CD4-positive, alpha-beta T cell treated with Interleukin-1 beta for 1 hour (primary cell): ENCODE measurements around the gene CASP6.

Source experiments
- DNase-seq, 2 donors: peaks; one replicate each; pipeline ENCODE4 v3.0.0-alpha.2; 2020 to 2022

The CASP6 gene

DNA sequence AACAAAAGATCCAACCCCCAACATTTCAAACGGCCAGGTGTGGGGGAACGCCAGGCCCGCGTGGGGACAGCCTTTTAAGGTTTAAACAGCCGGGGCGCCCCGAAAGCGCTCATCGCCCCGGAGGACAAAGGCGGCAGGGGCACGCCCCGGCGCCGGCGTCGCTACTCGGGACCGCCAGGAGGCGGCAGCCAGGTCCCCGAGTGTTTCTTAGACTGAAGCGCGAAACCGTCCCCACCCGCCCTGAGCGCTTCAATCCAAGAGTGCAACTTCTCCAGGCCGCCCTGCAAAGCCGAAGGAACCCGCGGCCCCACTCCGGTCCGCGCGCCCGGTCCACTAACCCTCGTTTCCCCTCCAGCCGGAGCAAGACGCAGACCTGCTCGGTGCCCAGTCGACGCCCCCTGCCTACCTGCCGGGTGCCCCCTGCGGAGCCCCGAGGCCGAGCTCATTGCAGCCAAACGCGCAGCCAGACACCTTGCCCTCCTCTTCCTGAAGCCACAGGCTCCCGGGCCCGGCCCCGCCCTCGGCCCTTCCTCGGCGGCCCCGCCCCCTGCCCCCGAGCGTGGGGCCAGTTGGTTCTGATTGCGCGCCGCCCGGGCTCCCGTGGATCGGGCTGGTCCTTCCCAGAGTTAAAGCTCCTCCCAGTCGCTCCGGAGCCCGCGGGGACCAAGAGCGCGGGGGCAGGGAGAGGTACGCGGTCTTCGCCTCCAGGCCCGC lies at the start of gene CASP6:
TSS of gene CASP6 (minus strand) at position 496 of the 714 bp plus-strand sequence. CDS start at position 446, 50 bp downstream.
- DNase-seq = peak; percentile 74 to 77

DNA sequence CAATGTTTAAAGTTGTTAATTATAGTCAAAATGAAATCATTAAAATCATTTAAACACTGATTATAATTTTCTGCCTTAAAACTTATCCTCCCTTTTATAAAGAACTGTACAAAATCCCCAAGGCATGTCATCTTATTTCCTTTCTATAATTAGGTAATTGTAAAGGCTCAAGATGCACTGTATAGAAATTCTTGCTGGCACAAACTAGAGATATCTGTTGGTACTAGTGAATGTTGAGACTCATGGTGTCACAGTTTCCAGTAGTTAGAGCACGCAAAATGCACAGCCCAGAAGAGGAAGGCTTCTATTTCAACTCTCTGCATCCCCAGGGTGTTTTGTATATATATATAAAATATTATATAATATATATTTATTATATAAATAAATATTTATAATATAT lies 49.3 kb upstream of the CASP6 start:
- DNase-seq = no peak

DNA sequence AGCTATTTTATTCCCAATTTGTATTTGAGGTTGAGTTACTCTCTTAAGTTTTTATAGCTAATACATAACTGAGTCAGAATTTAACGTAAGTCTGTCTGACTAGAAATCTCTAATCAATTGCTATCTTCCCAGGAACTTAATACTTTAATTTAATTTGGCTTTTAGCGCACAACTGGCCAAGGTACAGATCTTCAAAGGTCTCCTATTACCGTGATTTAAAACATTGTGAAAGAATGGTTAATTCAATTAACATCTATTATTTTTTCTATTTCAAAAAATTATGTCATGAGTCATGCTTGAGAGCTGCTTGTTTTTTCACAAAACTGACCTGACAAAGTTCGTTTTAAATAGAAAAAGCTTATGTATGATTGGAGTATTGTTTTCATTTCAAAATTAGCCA lies 48.6 kb upstream of the CASP6 start:
- no peak for DNase-seq

DNA sequence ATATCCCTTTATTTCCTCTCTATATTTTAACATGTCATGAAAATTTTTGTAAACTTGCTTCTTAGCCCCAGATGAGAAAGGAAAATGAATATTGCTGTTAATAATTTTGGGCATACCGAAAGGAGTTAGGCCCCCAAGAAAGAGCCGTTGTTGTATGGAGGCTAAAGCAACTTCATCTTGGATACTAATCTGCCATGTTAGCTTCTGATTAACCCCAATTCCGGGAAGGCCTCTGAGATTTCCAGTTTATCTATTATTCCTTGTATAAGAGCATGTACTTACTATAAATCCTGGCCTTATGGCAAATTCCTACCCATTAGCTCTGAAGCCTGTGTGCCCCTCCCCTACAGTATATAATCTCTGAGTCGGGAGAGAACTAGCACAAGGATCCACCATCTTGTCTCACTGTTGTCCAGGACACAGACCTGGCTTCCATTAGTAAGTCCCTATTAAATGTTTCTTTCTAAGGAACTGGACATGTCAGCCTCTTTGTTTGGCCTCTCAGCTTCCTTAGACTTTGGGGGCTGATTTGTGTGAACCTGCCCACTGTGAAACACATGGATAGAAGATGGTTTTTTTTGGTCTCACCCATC lies 47.5 kb upstream of the CASP6 start:
- no peak for DNase-seq

DNA sequence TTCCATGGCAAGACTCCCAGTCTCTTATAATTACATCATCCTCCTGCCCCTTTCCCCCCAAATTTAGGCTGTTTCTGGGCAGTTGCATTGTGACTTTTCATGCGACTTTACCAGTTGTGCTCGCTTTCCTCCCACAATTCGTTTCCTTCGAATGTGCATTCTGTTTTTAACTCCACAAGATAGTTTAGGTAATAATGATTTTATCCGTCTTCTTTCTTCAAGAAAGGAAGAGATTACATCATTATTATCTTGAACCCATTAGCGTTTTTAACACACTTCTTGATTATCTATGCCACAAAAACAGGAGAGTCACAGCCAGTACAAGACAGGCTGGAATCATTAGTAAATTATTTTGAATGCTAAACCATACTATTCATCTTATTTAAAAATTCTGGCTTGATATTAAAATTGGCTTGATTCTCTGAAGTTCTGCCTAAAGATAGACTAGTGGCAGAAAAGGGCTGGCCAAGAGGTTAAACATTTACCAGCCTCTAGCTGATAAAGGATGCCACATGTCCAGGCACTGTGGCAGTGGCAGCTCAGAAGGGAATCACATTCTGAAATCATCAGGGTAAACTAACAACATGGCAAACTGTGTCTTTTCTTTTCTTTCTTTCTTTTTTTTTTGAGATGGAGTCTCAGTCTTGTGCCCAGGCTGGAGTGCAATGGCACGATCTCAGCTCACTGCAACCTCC lies 46.3 kb upstream of the CASP6 start:
- DNase-seq = no peak

DNA sequence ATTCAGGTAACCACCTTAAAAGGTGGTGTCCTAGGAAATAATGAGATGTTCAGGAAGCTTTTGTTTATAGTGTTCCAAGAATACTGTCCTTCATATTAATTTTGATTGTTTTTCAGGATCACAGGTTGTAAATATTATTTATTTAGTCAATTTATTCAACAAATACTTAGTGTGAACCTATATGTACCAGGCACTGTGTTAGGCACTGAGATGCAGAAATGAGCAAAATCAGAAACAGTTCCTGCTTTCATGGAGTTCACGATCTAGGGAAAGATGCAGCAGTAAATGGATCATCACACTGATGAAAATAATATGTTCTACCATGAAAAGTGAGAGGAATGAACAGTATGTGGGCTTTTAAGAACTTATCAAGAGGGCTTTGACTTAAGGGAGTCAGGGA lies 44.9 kb upstream of the CASP6 start:
- no peak for DNase-seq

DNA sequence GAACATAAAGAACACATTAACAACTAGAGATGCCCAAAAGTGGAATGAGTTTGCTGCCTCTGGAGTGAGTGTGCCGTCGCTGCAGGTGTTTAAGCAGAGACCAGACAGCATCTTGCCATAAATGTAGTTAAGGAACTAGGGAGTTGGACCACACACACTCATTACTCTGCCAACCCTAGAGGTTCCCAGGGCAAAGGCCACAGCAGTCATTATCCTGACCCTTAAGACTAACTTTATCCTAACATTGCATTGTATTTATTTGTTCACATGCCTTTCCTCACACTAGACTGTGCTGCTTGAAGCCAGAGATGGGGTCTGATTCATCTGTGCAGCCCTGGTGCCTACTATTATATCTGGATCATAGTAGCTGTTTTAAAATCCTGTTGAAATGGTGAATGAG lies 43.5 kb upstream of the CASP6 start:
- no peak for DNase-seq

DNA sequence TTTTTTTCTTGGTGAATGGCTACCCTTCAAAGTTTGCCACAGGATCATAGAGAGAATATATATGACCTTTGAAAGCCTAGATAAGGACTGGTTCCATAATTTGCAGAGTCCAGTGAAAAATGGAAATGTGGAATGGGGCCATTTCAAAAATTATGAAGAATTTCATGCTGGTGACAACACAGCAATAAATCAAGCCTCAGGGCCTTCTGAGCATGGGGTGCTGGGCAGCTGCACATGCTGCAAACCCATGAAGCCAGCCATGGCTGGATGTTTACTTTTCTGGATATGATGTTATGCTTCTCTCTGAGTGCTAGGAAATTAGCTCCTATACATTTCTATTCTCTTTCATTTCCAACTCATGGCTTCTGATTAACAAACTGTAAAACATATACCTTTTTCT lies 42.6 kb upstream of the CASP6 start:
- DNase-seq = no peak

DNA sequence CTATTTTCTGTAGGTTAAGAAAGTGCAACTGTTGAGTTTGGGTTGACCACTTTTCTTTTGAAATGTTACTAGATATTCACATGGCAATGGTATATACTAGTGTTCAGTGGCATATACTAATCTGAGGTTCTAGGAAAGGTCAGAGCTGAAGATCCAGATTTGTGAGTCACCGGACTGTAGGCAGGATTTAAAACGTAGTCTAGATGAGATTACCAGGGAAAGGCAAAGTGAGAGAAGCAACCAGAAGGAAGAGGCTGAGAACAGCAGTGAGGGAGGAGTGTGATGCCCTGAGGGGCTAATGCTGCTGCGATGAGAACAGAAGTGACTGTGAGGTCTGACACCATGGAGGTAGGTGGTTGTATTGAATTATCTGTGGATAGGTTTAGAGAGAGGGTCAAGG lies 36.3 kb upstream of the CASP6 start:
- DNase-seq = no peak

DNA sequence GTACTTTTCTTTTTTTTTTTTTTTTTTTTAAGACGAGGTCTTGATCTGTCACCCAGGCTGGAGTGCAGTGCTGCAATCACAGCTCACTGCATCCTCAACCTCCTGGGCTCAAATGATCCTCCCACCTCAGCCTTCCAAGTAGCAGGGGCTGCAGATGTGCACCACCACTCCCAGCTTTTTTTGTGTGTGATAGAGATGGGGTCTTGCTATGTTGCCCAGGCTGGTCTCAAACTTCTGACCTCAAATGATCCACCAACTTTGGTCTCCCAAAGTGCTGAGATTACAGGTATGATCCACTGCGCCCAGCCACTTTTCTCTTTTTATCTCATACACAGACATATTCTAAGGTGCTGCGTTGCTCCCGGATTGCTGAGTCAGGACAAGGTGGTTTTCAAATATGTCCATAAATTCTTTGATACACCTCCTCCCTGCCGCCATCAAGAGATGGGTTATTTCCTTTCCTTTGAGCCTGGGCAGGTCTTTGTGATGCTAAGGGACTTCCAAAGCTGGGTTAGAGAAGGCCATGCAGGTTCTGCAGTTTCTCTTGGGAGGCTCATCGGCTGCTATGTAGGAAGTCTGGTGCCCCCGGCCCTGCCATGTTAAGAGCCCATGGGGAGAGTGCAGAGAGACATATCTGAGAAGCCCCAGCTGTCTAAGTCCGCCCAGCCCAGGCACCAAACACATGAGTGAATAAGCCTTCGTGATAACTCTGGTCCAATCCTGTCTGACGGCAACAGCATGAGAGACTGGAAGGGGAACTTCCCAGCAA lies 35.0 kb upstream of the CASP6 start:
- DNase-seq = no peak

DNA sequence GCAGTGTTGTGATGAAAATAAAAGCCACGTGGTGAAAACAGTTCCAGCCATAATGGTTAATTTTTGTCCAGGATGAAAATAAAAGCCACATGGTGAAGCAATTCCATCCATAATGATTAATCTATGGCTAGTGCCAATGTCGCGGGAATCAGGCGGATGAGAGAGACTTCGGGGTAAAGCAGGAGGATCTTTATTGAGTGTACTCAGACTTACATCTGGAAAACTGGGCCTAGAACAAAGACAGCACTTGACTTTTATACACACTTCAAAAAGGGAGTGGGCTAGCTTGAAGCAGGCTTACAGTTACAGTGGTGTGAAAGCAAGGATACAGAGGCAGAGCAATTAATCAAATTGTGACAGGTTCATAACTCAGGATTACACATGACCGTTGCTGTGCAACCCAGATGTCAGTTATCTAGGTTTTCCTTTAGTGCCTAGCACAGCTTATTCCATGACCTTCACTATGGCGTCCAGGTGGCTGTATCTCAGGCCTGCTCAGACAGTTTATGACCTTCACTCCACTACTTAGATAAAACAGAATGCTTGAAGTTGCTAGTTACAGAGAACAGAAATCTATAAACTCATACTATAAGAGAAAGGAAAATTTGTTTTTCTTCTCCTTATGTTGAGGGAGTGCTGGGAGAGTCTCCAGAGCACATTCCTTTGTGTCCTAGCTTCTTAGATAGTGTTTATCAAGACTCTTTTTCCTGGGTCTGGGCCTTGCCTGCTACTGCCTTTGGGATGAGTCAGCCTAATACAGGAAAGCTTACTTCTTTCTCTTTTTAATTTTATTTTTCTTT lies 32.5 kb upstream of the CASP6 start:
- no peak for DNase-seq

DNA sequence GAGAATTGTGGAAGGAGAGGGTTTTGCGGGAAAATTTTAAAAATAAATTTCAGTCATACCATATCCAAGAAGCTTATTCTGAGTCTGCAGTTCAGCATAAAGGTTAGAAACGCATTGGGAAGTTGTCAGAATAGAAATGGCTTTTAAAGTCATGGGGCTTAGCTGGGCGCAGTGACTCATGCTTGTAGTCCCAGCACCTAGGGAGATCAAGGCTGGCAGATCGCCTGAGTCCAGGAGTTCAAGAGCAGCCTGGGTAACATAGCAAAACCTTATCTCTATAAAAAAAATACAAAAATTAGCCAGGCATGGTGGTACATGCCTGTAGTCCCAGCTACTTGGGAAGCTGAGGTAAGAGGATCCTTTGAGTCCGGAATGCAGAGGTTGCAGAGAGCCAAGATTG lies 30.5 kb upstream of the CASP6 start:
- DNase-seq = no peak

DNA sequence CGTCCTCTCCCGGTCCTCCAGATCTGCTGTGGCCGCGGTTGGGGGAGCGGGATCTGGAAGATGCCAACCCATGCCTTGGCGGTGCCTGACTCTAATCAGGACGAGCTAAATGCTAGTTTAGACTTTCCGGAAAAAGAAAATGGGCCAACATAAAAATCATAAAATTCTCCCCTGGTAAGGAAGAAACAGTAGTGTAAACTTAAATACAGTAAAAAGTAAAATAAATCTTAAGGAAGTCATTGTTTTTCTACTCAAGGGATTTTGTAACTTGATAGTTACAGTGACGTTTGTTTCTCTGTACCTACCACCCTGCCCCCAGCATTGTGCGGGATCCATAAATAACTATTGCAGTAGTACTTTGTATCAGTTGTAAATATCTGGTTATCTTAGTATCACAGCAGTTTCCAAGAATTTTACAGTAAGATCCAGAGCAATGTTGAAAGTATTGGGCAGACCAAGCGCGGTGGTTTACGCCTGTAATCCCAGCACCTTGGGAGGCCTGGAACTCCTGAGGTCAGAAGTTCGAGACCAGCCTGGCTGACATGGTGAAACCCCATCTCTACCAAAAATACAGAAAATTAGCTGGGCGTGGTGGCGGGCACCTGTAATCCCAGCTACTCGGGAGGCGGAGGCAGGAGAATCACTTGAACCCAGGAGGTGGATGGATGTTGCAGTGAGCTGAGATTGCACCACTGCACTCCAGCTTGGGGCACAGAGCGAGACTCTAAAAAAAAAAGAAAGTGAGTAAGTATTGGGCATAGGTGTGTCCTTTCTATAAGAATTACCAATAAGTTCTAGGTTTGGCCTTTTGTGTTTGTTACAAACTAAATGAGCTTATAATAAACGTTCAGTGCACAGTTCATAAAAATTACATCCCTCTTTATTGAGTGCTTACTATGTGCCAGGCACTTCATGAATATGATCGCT lies 27.6 kb upstream of the CASP6 start:
- no peak for DNase-seq

DNA sequence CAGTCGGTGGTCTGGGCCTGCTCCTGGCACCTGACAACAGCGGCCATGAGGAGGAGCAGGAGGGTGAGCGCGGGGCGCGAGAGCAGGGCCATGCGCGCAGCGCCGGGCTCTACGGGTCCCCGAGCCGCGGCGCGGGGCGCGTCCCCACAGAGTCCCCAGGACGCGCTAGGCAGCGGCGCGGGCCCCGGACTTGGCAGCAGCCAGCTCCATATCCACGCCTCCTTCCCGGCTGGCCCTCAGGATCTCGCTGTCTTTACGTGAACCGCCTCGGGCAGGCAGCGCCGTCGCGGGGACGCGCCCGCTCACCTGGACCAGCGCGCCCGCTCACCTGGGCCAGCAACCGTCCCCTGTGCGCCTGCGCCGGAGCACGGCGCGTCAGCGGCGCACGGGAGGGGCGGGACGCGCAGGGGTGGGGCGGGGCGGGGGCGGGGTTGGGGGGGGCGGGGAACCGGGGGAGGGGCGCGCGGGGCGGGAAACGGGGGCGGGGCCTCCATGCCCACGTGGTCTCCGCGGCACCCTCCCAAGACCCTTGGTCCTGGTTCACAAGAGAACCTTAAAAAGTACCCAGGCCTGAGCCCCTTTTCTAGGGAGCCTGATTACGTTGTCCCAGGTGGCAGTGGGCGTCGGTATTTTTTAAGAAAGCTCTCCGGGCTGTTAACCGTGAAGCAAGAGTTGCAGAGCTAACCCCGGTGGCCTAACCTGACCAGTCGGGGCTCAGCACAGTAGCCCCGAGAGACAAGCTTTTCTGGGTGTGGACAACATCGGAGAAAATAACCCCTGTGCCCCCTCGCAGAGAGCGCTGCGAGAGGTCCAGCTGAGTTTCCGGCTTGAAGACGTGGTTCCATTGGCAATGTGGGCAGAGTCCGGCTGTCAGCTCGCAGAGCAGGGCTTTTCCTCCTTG lies 26.7 kb upstream of the CASP6 start, which contains the start of gene PLA2G12A:
TSS of gene PLA2G12A (minus strand) at position 353 of the 901 bp plus-strand sequence. CDS start at position 92, 261 bp downstream.
- DNase-seq = peak; percentile 83

DNA sequence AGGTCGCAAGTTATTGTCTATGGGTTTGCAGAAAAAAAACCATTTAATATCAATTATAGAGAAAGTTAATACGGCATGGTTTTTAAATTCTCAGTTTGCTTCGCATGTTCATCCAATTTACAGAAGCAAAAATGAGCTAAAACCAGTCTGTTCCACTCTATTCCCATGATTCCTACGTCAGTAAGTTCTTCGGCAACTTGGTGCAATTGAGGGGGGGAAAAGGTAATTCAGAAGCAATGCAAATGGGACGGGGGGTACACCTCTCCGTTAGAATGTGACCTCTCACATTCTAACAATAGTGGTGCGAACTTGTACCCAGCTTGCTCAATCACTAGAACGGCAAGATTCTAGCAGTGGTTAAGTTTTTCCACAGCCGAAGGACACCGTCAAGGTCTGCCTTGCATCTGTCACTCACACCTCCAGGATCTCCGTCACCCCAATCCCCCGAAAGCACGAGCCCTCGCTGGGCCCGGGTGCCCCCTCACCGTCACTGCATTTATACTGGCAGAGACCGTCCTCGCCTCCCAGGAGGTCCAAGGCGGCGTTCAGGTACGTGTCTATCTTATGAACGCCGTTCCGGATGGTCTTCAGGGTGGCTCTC lies 26.0 kb upstream of the CASP6 start:
- no peak for DNase-seq

DNA sequence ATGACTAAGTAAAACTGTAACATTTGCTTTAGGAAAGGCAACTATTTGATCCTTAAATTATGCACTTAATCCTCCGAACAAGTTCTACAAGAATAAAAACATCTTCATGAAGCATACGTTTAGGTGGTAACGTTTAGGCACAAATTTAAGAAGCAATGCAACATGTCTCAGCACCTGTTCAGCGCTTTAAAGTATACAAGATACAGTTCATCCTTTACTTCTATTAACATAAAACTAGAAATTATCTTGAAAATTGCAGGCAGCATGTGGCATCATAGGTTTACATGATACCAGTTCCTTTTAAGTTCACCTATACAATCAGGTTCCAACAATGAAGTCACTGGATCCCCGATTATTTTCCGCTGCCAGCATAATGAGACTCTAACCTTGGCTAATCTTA lies 25.1 kb upstream of the CASP6 start:
- DNase-seq = no peak

DNA sequence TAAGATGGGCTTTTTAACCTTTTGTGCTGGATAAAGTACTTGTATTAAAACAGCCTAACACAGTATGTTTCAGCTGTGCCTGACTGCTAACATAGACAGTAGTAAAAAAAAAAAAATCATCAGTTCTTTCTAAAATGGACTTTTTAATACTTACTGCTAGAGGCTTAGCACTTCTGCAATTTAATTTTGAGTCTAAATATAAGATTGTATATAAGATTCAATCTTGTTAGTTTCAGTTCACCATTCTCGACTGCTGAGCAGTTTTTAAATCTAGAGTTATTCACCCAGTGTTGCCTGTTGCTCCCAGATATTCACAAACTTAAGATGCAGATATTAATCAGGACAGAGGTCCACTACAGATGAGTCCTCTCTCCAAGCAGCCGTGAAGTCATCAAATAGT lies 19.9 kb upstream of the CASP6 start:
- no peak for DNase-seq

DNA sequence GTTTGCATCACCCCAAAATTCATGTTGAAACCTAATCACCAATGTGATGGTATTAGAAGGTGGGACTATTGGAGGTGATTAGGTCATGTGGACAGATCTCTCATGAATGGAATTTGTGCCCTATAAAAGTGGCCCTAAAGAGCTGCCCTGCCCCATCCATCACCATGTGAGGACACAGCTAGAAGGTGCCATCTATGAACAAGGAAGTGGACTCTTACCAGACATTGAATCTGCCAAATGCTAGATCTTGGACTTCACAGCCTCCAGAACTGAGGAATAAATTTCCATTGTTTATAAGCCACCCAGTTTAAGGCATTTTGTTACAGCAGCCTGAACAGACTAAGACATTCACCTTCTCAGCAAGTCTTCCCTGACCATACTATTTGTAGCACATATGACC lies 19.1 kb upstream of the CASP6 start:
- no peak for DNase-seq

DNA sequence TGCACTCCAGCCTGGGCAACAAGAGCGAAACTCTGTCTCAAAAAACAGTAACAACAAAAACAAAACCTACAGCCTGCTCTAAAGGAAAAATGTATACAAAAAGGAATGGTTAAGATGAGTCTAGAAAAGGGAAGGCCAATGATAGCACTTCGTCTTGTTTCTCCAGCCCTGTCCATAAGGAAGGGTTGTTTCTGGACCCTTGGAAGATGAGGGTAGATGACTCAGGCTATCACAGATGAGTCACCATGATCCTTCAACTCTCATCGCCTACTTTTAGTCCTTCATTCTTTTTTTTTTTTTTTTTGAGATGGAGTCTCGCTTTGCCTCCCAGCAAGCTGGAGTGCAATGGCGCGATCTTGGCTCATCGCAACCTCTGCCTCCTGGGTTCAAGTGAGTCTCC lies 17.8 kb upstream of the CASP6 start:
- DNase-seq = no peak

DNA sequence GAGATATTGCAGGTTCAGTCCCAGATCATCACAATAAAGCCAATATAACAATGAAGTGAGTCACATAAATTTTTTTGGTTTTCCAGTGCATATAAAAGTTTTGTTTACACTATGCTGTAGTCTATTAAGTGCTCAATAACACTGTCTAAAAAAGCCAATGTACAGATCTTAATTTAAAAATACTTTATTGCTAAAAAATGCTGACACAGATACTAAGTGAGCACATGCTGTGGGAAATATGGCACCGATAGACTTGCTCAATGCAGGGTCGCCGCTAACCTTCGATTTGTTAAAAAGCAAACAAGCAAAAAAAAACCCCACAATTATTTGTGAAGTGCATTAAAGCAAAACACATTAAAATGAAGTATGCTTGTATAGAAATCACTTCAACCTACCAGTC lies 16.4 kb upstream of the CASP6 start:
- DNase-seq = no peak
